Measurements from ENCODE around the gene CDH13.

DNA sequence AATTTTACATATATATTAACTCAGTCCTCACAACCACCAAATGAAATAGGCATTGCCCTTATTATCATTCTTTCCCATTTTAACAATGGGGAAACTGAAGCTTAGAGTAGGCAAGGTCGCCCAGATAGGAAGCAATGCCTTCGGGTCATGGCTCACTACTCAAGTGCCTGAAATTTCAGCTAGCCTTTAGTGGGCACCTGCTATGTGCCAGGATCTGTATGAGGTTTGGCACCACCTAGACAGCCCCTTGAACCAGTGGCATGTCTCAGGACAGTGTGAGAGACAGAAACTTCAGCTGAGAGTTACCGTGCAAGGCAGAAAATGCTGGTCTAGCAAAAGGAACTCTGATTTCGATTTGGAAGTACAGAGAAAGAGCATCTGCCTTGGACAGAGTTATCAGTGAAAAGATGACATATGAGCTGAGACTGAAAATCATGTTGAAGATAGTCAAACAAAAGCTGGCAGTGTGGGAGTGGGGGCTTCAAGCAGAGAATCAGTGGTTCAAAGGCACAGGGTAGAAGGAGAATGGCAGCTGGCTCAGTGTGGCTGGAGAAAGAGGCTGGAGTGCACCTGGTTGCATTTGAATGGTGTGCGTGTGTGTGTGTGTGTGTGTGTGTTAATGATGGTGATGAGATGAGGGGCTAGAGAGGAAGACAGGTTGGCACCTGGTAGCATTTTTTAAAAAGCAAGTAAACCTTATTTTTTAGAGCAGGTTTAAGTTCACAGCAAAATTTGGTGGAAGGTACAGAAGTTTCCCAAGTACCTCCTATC, 29.1 kb downstream of the CDH13 start:
- TF ChIP-seq POLR2A (IDR thresholded peaks at IDR 0.05; ENCODE audit: low read depth, low read length) (no peak), ATF7 (IDR thresholded peaks at IDR 0.05; ENCODE audit: low read depth) (no peak)
